A673 (cell line): ENCODE data around the gene LGALS14. TPM values are rescaled to one million over a fixed set of nuclear protein-coding genes. Genes with fewer than 3 reads are reported as not detected.

Source experiments
- BruUV-seq: library from RNA; stranded (reverse); fragments of 400-500 nt; replicated peaks from 2 replicates; lab custom pipeline; 2021; lab: Mats Ljungman, UMichigan
- CTCF ChIA-PET: fragments of 300-600 bp; sonication (Branson Sonifier 250); formaldehyde crosslinking; loops from one replicate; lab custom pipeline; 2022; ENCODE audit warnings: antibody characterized with exemption; lab: Charles Lee
- POLR2A ChIA-PET: fragments of 300-600 bp; sonication (Branson Sonifier 250); formaldehyde crosslinking; loops from one replicate; lab custom pipeline; 2022; ENCODE audit warnings: antibody characterized with exemption; ENCODE audit not compliant: low non-redundant PET; lab: Charles Lee
- DNase-seq: peaks from one replicate; pipeline ENCODE4 v3.0.0-alpha.2; 2015; ENCODE audit warnings: low spot score
- H3K27ac ChIP-seq: fragments of 200-600 bp; sonication (generic); 2 replicates; pipeline ENCODE4 v1.5.1; 2016; ENCODE audit warnings: mixed run types, low read depth, mild to moderate bottlenecking, mixed read lengths, antibody characterized with exemption, low read length; ENCODE audit not compliant: poor library complexity, severe bottlenecking
- H3K27me3 ChIP-seq: fragments of 200-600 bp; sonication (generic); replicated peaks from 2 replicates; pipeline ENCODE4 v1.6.1; 2017; ENCODE audit warnings: mixed run types, low read depth, mild to moderate bottlenecking, mixed read lengths, antibody characterized with exemption, low read length; ENCODE audit not compliant: insufficient read depth, poor library complexity
- H3K36me3 ChIP-seq: fragments of 200-600 bp; sonication (generic); 2 replicates; pipeline ENCODE4 v1.6.1; 2016; ENCODE audit warnings: mixed run types, mild to moderate bottlenecking, mixed read lengths, antibody characterized with exemption, low read length; ENCODE audit not compliant: insufficient read depth, poor library complexity, severe bottlenecking
- H3K4me1 ChIP-seq: fragments of 200-600 bp; sonication (generic); 2 replicates; pipeline ENCODE4 v1.6.1; 2017; ENCODE audit warnings: mixed run types, mild to moderate bottlenecking, mixed read lengths, antibody characterized with exemption, low read length; ENCODE audit not compliant: insufficient read depth, poor library complexity, severe bottlenecking
- H3K4me3 ChIP-seq: fragments of 200-600 bp; sonication (generic); 2 replicates; pipeline ENCODE4 v1.5.1; 2016; ENCODE audit warnings: low read depth, mixed run types, mild to moderate bottlenecking, mixed read lengths, low read length; ENCODE audit not compliant: poor library complexity, severe bottlenecking
- H3K9me3 ChIP-seq: fragments of 200-600 bp; sonication (generic); 2 replicates; pipeline ENCODE4 v1.6.1; 2016; ENCODE audit warnings: mixed run types, low read depth, mild to moderate bottlenecking, mixed read lengths, antibody characterized with exemption, low read length; ENCODE audit not compliant: poor library complexity, severe bottlenecking
- CTCF ChIP-seq: fragments of 300-800, 200-600 bp; sonication (generic); conservative IDR thresholded peaks from 2 replicates; pipeline ENCODE4 v1.5.1; 2017; ENCODE audit warnings: low read depth, mild to moderate bottlenecking, antibody characterized with exemption, low read length, moderate library complexity, mixed read lengths
- EZH2 ChIP-seq: fragments of 200-600 bp; sonication (generic); IDR thresholded peaks from 2 replicates; pipeline ENCODE4 v1.6.1; 2017; ENCODE audit warnings: borderline replicate concordance, low read depth, mild to moderate bottlenecking, mixed read lengths, antibody characterized with exemption, low read length; ENCODE audit not compliant: poor library complexity, severe bottlenecking
- intact Hi-C: fragments of 100-400 bp; cut with micrococcal nuclease; formaldehyde crosslinking; loops from one replicate; pipeline ENCODE4 v1.10.0; 2022; ENCODE audit not compliant: unreplicated experiment
- total RNA-seq: library from RNA; stranded (reverse); gene quantifications from 2 replicates; pipeline ENCODE4 v1.2.3, GENCODE V29; 2021

Gene LGALS14
- total RNA-seq, 1 experiment from 2014 or later: not detected

GRCh38 chr19:39698535-39698934 lies 5.7 kb upstream of the LGALS14 start:
- peaks cover 50% of the 10 kb centered on the region for H3K27me3 ChIP-seq
- no TSS peak for BruUV-seq
- intact Hi-C loops: no loop called here
- no peaks in the 10 kb centered on the region for H3K9me3 ChIP-seq
- no peaks in the 10 kb centered on the region for H3K4me1 ChIP-seq
- no peaks in the 10 kb centered on the region for H3K36me3 ChIP-seq
- CTCF ChIA-PET: no interaction called here
- no peak for DNase-seq
- TF ChIP-seq CTCF (no peak), EZH2 (no peak)
- no peak overlapping the region for H3K4me3 ChIP-seq
- no peak overlapping the region for H3K27ac ChIP-seq
- POLR2A ChIA-PET: no interaction called here

- no peaks in the 10 kb centered on the region for H3K36me3 ChIP-seq
- H3K4me1 ChIP-seq: no peaks in the 10 kb centered on the region
- intact Hi-C loops: no loop called here
- POLR2A ChIA-PET: no interaction called here
- no TSS peak for BruUV-seq
- no peak overlapping the region for H3K4me3 ChIP-seq
- TF ChIP-seq CTCF: no peak
- no peak for TF ChIP-seq EZH2
- no peaks in the 10 kb centered on the region for H3K9me3 ChIP-seq
- peaks cover 33% of the 10 kb centered on the region for H3K27me3 ChIP-seq
- no peak for DNase-seq
- CTCF ChIA-PET: no interaction called here
- no peak overlapping the region for H3K27ac ChIP-seq
Measured at GRCh38 chr19:39701291-39701690, 3.0 kb upstream of the LGALS14 start.

GRCh38 chr19:39705578-39706188 lies 1.4 kb downstream of the LGALS14 start:
- no peak for DNase-seq
- no peak for TF ChIP-seq CTCF
- TF ChIP-seq EZH2: no peak
- intact Hi-C loops: no loop called here
- ChIA-PET POLR2A (no interaction called here), CTCF (interaction anchor here (0.6 kb wide), 1 partner anchor 460 kb away, joined by 3 read pairs; no protein-coding TSS in a partner anchor)
- no peak overlapping the region for H3K27ac ChIP-seq
- no peaks in the 10 kb centered on the region for H3K9me3 ChIP-seq
- H3K27me3 ChIP-seq: peaks cover 37% of the 10 kb centered on the region
- no peaks in the 10 kb centered on the region for H3K36me3 ChIP-seq
- no peaks in the 10 kb centered on the region for H3K4me1 ChIP-seq
- no TSS peak for BruUV-seq
- no peak overlapping the region for H3K4me3 ChIP-seq
